Kidney (tissue), 14 donors: ENCODE data around the gene OR13A1. TPM values are rescaled to one million over a fixed set of nuclear protein-coding genes. Genes with fewer than 3 reads are reported as not detected.
"Not testable (repeated sequence)": the region's sequence is repeated elsewhere in the genome, so short reads cannot be mapped to it uniquely, and the experiment has no call there.

Experiments
- DNase-seq, 5 donors: peaks; one replicate each; pipeline ENCODE4 v3.0.0-alpha.2; 2013 to 2020
- FAIRE-seq: peaks from 2 replicates; lab custom pipeline; 2012; peaks lifted over from hg19 to GRCh38; lab: Jason Lieb, UNC
- H3K27ac ChIP-seq, 2 donors: one replicate each; pipeline ENCODE4 v1.7.0; 2013; ENCODE audit warnings: low read depth in 2 of 2, low read length in 2 of 2, inconsistent platforms in 1 of 2
- H3K27me3 ChIP-seq: one replicate; pipeline ENCODE4 v1.7.1; 2013; ENCODE audit warnings: low read length, inconsistent platforms; ENCODE audit not compliant: control insufficient read depth, insufficient read depth
- H3K36me3 ChIP-seq, 3 donors: one replicate each; pipeline versions ENCODE4 v1.7.0 to v1.7.1; 2013; ENCODE audit warnings: low read length in 3 of 3, control low read depth in 1 of 3, inconsistent platforms in 1 of 3; ENCODE audit not compliant: insufficient read depth in 3 of 3, control insufficient read depth in 2 of 3
- H3K4me1 ChIP-seq, 3 donors: one replicate each; pipeline versions ENCODE4 v1.7.0 to v1.7.1; 2013; ENCODE audit warnings: low read length in 3 of 3, inconsistent platforms in 1 of 3, low read depth in 1 of 3; ENCODE audit not compliant: control insufficient read depth in 2 of 3, insufficient read depth in 2 of 3
- H3K4me3 ChIP-seq, 3 donors: one replicate each; pipeline versions ENCODE4 v1.7.0 to v1.8.1; 2013; ENCODE audit warnings: low read length in 3 of 3, control low read depth in 1 of 3, inconsistent platforms in 1 of 3
- H3K9ac ChIP-seq, 3 donors: one replicate each; pipeline versions ENCODE4 v1.7.0 to v1.7.1; 2013; ENCODE audit warnings: low read length in 3 of 3, control low read depth in 1 of 3, inconsistent platforms in 1 of 3
- H3K9me3 ChIP-seq, 3 donors: one replicate each; pipeline versions ENCODE4 v1.7.0 to v1.7.1; 2013; ENCODE audit warnings: low read length in 3 of 3, control low read depth in 1 of 3, inconsistent platforms in 1 of 3; ENCODE audit not compliant: control insufficient read depth in 2 of 3, insufficient read depth in 1 of 3
- CTCF ChIP-seq: IDR thresholded peaks from 3 replicates; pipeline ENCODE4 v1.5.1; 2012; ENCODE audit warnings: mild to moderate bottlenecking, moderate library complexity, borderline replicate concordance; ENCODE audit not compliant: insufficient read depth; ENCODE audit errors: extremely low read depth
- intact Hi-C: fragments of 100-400 bp; cut with DNase I; formaldehyde crosslinking; loops from one replicate; pipeline ENCODE4 v1.11.1; 2022
- polyA plus RNA-seq: library from polyadenylated mRNA; stranded (reverse); fragments of 350-450 nt; fragmentation: Illumina TruSeq; extraction: RNeasy Lipid Tissue Mini Kit (QIAGEN cat#74804); gene quantifications from one replicate; pipeline ENCODE4 v1.2.3, GENCODE V29; 2014; ENCODE audit warnings: low read depth, low replicate concordance; ENCODE audit not compliant: insufficient read depth
- total RNA-seq: library from RNA; stranded (reverse); fragmentation: NEBNext Ultra II Directional; extraction: Animal tissue kit (Norgen Biotek cat#: 25700); gene quantifications from one replicate; pipeline ENCODE4 v1.2.1, GENCODE V29; 2021
- donor health status: control.
- donor health status: control.
- donor health status: control.
- donor health status: control.
- donor health status: control.
- donor health status: DM: yes; HTN: yes; CAD: no.
- donor health status: Normal renal cell carcinoma (clear cell type).

The OR13A1 gene
- total and polyA plus RNA-seq, 2 donors from 2014 or later, result not detected

GRCh38 chr10:45279682-45280081 is 35.7 kb downstream of the OR13A1 start:
- FAIRE-seq, result no peak
- H3K36me3 ChIP-seq, result no peaks in the 10 kb centered on the region

GRCh38 chr10:45278860-45279498 is 36.4 kb downstream of the OR13A1 start:
- Histone ChIP-seq H3K4me3 (no peak overlapping the region), H3K27ac (no peak overlapping the region), H3K9ac (no peak overlapping the region), H3K36me3 (no peaks in the 10 kb centered on the region), H3K4me1 (no peaks in the 10 kb centered on the region), H3K9me3 (no peaks in the 10 kb centered on the region), H3K27me3 (no peaks in the 10 kb centered on the region)
- FAIRE-seq (no peak), DNase-seq (no peak)
- intact Hi-C loops, result no loop called here
- no peak for TF ChIP-seq CTCF

More at GRCh38 chr10:45279682-45280081, 35.7 kb downstream of the OR13A1 start:
- Histone ChIP-seq H3K9me3 (no peaks in the 10 kb centered on the region), H3K27me3 (no peaks in the 10 kb centered on the region), H3K4me3 (no peak overlapping the region), H3K27ac (no peak overlapping the region), H3K4me1 (no peaks in the 10 kb centered on the region), H3K9ac (no peak overlapping the region)
- no peak for DNase-seq
- TF ChIP-seq CTCF, result no peak
- intact Hi-C loops, result no loop called here

GRCh38 chr10:45276146-45276545 is 39.3 kb downstream of the OR13A1 start:
- DNase-seq, H3K27ac ChIP-seq, intact Hi-C loops, H3K4me3 ChIP-seq, H3K9me3 ChIP-seq, H3K4me1 ChIP-seq, H3K9ac ChIP-seq, H3K36me3 ChIP-seq, FAIRE-seq, H3K27me3 ChIP-seq: not testable (repeated sequence)

- no peak for DNase-seq
- Histone ChIP-seq H3K27me3 (no peaks in the 10 kb centered on the region), H3K4me1 (no peaks in the 10 kb centered on the region), H3K36me3 (no peaks in the 10 kb centered on the region), H3K4me3 (no peak overlapping the region), H3K27ac (no peak overlapping the region), H3K9ac (no peak overlapping the region), H3K9me3 (no peaks in the 10 kb centered on the region)
- intact Hi-C loops, result no loop called here
- FAIRE-seq, result no peak
- TF ChIP-seq CTCF, result no peak
Observed at GRCh38 chr10:45274364-45274763, 41.0 kb downstream of the OR13A1 start.

GRCh38 chr10:45267777-45268176 is 47.6 kb downstream of the OR13A1 start:
- intact Hi-C loops, DNase-seq, H3K36me3 ChIP-seq, H3K9ac ChIP-seq, H3K4me3 ChIP-seq, H3K9me3 ChIP-seq, H3K4me1 ChIP-seq, H3K27me3 ChIP-seq, FAIRE-seq, H3K27ac ChIP-seq: not testable (repeated sequence)
